ENCODE measurements around the gene IQCK.

Gene IQCK

GRCh38 chr16:19860166-19861041 is 142.3 kb downstream of the IQCK start:
- Histone ChIP-seq H3K79me1 (replicated peaks; ENCODE audit: low read length, poor library complexity, severe bottlenecking) (peaks cover 1% of the 10 kb centered on the region), H2BK15ac (ENCODE audit: low read depth, poor library complexity, severe bottlenecking) (no peak overlapping the region), H2AK5ac (ENCODE audit: low read length, severe bottlenecking) (no peak overlapping the region), H3K23ac (ENCODE audit: low read length in 2 of 2) (no peak overlapping the region), H2BK120ac (ENCODE audit: low read depth, low read length) (no peak overlapping the region), H3K27ac (ENCODE audit: low read length, poor library complexity, severe bottlenecking) (peak overlapping the region; percentile 69), H3K18ac (ENCODE audit: low read depth in 1 of 2, low read length in 2 of 2) (no peak overlapping the region), H3K4me3 (ENCODE audit: insufficient read depth in 1 of 2, low read depth in 1 of 2, low read length in 2 of 2) (no peak overlapping the region), H4K8ac (ENCODE audit: low read length) (no peak overlapping the region), H3K4ac (ENCODE audit: low read depth in 1 of 2, low read length in 2 of 2) (no peak overlapping the region), H3K14ac (ENCODE audit: low read length in 2 of 2) (no peak overlapping the region), H3K9ac (ENCODE audit: low read length) (no peak overlapping the region), H2BK12ac (ENCODE audit: low read length in 2 of 2) (no peak overlapping the region), H2AFZ (ENCODE audit: low read depth, low read length) (no peak overlapping the region), H3K9me3 (ENCODE audit: control insufficient read depth, low read length) (no peaks in the 10 kb centered on the region), H3K4me2 (ENCODE audit: low read length, poor library complexity, severe bottlenecking) (no peak overlapping the region), H4K91ac (ENCODE audit: low read length) (no peak overlapping the region), H3K4me1 (ENCODE audit: control insufficient read depth, insufficient read depth, low read depth, low read length) (peaks cover 1% of the 10 kb centered on the region), H3K36me3 (ENCODE audit: control insufficient read depth in 1 of 2, insufficient read depth in 2 of 2, low read depth in 1 of 2, low read length in 2 of 2) (peaks cover 15 to 28% of the 10 kb centered on the region in 2 experiments), H3K27me3 (ENCODE audit: control insufficient read depth in 1 of 2, insufficient read depth in 1 of 2, low read length in 2 of 2) (no peaks in the 10 kb centered on the region), H2BK5ac (ENCODE audit: low read depth, low read length, poor library complexity, severe bottlenecking) (no peak overlapping the region)
- peak; percentile 75 for DNase-seq
- 60% methylated on average over 20 of the region's 21 CpGs for WGBS

- DNase-seq: no peak
- WGBS: 81% methylated on average over 2 of the region's 3 CpGs
- Histone ChIP-seq H2AK5ac (ENCODE audit: low read length, severe bottlenecking) (peak overlapping the region; percentile 45), H3K27me3 (ENCODE audit: control insufficient read depth in 1 of 2, insufficient read depth in 1 of 2, low read length in 2 of 2) (no peaks in the 10 kb centered on the region), H3K9me3 (ENCODE audit: control insufficient read depth, low read length) (no peaks in the 10 kb centered on the region), H2BK12ac (ENCODE audit: low read length in 2 of 2) (no peak overlapping the region), H3K4me1 (ENCODE audit: control insufficient read depth, insufficient read depth, low read depth, low read length) (peaks cover 1% of the 10 kb centered on the region), H3K4ac (ENCODE audit: low read depth in 1 of 2, low read length in 2 of 2) (no peak overlapping the region), H2BK15ac (ENCODE audit: low read depth, poor library complexity, severe bottlenecking) (no peak overlapping the region), H4K8ac (ENCODE audit: low read length) (no peak overlapping the region), H2AFZ (ENCODE audit: low read depth, low read length) (no peak overlapping the region), H3K36me3 (ENCODE audit: control insufficient read depth in 1 of 2, insufficient read depth in 2 of 2, low read depth in 1 of 2, low read length in 2 of 2) (peaks cover 15 to 25% of the 10 kb centered on the region in 2 experiments), H3K27ac (ENCODE audit: low read length, poor library complexity, severe bottlenecking) (no peak overlapping the region), H3K23ac (ENCODE audit: low read length in 2 of 2) (no peak overlapping the region), H3K4me2 (ENCODE audit: low read length, poor library complexity, severe bottlenecking) (no peak overlapping the region), H3K18ac (ENCODE audit: low read depth in 1 of 2, low read length in 2 of 2) (no peak overlapping the region), H3K9ac (ENCODE audit: low read length) (no peak overlapping the region), H3K79me1 (replicated peaks; ENCODE audit: low read length, poor library complexity, severe bottlenecking) (peaks cover 1% of the 10 kb centered on the region), H3K14ac (ENCODE audit: low read length in 2 of 2) (no peak overlapping the region), H2BK120ac (ENCODE audit: low read depth, low read length) (no peak overlapping the region), H3K4me3 (ENCODE audit: insufficient read depth in 1 of 2, low read depth in 1 of 2, low read length in 2 of 2) (no peak overlapping the region), H2BK5ac (ENCODE audit: low read depth, low read length, poor library complexity, severe bottlenecking) (no peak overlapping the region), H4K91ac (ENCODE audit: low read length) (no peak overlapping the region)
Observed at GRCh38 chr16:19861133-19861532, 143.1 kb downstream of the IQCK start.

GRCh38 chr16:19861811-19862327 is 143.8 kb downstream of the IQCK start:
- Histone ChIP-seq H2AFZ (ENCODE audit: low read depth, low read length) (no peak overlapping the region), H3K27ac (ENCODE audit: low read length, poor library complexity, severe bottlenecking) (no peak overlapping the region), H4K91ac (ENCODE audit: low read length) (no peak overlapping the region), H3K9ac (ENCODE audit: low read length) (no peak overlapping the region), H2BK12ac (ENCODE audit: low read length in 2 of 2) (no peak overlapping the region), H3K18ac (ENCODE audit: low read depth in 1 of 2, low read length in 2 of 2) (peak overlapping the region in 1 of 2 experiments; percentile 41), H2AK5ac (ENCODE audit: low read length, severe bottlenecking) (no peak overlapping the region), H2BK15ac (ENCODE audit: low read depth, poor library complexity, severe bottlenecking) (no peak overlapping the region), H2BK120ac (ENCODE audit: low read depth, low read length) (no peak overlapping the region), H3K4me2 (ENCODE audit: low read length, poor library complexity, severe bottlenecking) (no peak overlapping the region), H3K4me1 (ENCODE audit: control insufficient read depth, insufficient read depth, low read depth, low read length) (peaks cover 1% of the 10 kb centered on the region), H3K23ac (ENCODE audit: low read length in 2 of 2) (no peak overlapping the region), H3K27me3 (ENCODE audit: control insufficient read depth in 1 of 2, insufficient read depth in 1 of 2, low read length in 2 of 2) (no peaks in the 10 kb centered on the region), H3K4ac (ENCODE audit: low read depth in 1 of 2, low read length in 2 of 2) (no peak overlapping the region), H2BK5ac (ENCODE audit: low read depth, low read length, poor library complexity, severe bottlenecking) (no peak overlapping the region), H3K14ac (ENCODE audit: low read length in 2 of 2) (peak overlapping the region in 1 of 2 experiments; percentile 84), H4K8ac (ENCODE audit: low read length) (no peak overlapping the region), H3K4me3 (ENCODE audit: insufficient read depth in 1 of 2, low read depth in 1 of 2, low read length in 2 of 2) (no peak overlapping the region), H3K79me1 (replicated peaks; ENCODE audit: low read length, poor library complexity, severe bottlenecking) (peaks cover 1% of the 10 kb centered on the region), H3K9me3 (ENCODE audit: control insufficient read depth, low read length) (no peaks in the 10 kb centered on the region), H3K36me3 (ENCODE audit: control insufficient read depth in 1 of 2, insufficient read depth in 2 of 2, low read depth in 1 of 2, low read length in 2 of 2) (peaks cover 15 to 19% of the 10 kb centered on the region in 2 experiments)
- 70% methylated on average over 10 of the region's 16 CpGs for WGBS
- no peak for DNase-seq

- Histone ChIP-seq H2AK5ac (ENCODE audit: low read length, severe bottlenecking) (no peak overlapping the region), H3K18ac (ENCODE audit: low read depth in 1 of 2, low read length in 2 of 2) (no peak overlapping the region), H3K9me3 (ENCODE audit: control insufficient read depth, low read length) (no peaks in the 10 kb centered on the region), H3K4me1 (ENCODE audit: control insufficient read depth, insufficient read depth, low read depth, low read length) (peaks cover 2% of the 10 kb centered on the region), H4K8ac (ENCODE audit: low read length) (no peak overlapping the region), H3K27me3 (ENCODE audit: control insufficient read depth in 1 of 2, insufficient read depth in 1 of 2, low read length in 2 of 2) (no peaks in the 10 kb centered on the region), H3K4me3 (ENCODE audit: insufficient read depth in 1 of 2, low read depth in 1 of 2, low read length in 2 of 2) (no peak overlapping the region), H3K4ac (ENCODE audit: low read depth in 1 of 2, low read length in 2 of 2) (no peak overlapping the region), H4K91ac (ENCODE audit: low read length) (no peak overlapping the region), H2BK120ac (ENCODE audit: low read depth, low read length) (no peak overlapping the region), H3K4me2 (ENCODE audit: low read length, poor library complexity, severe bottlenecking) (no peak overlapping the region), H3K9ac (ENCODE audit: low read length) (no peak overlapping the region), H3K27ac (ENCODE audit: low read length, poor library complexity, severe bottlenecking) (no peak overlapping the region), H3K23ac (ENCODE audit: low read length in 2 of 2) (no peak overlapping the region), H3K36me3 (ENCODE audit: control insufficient read depth in 1 of 2, insufficient read depth in 2 of 2, low read depth in 1 of 2, low read length in 2 of 2) (peaks cover 11 to 19% of the 10 kb centered on the region in 2 experiments), H3K14ac (ENCODE audit: low read length in 2 of 2) (no peak overlapping the region), H2BK15ac (ENCODE audit: low read depth, poor library complexity, severe bottlenecking) (no peak overlapping the region), H2AFZ (ENCODE audit: low read depth, low read length) (no peak overlapping the region), H2BK12ac (ENCODE audit: low read length in 2 of 2) (no peak overlapping the region), H3K79me1 (replicated peaks; ENCODE audit: low read length, poor library complexity, severe bottlenecking) (peaks cover 1% of the 10 kb centered on the region), H2BK5ac (ENCODE audit: low read depth, low read length, poor library complexity, severe bottlenecking) (no peak overlapping the region)
- no peak for DNase-seq
- WGBS: 97% methylated on average over 1 of the region's 1 CpG
Observed at GRCh38 chr16:19863990-19864389, 145.9 kb downstream of the IQCK start.

All from mesenchymal stem cell (in vitro differentiated cells and primary cell).